HepG2 (cell line): ENCODE data around the gene NDC1.

ENCODE experiments used
- CTCF ChIP-seq: sonication (generic); formaldehyde crosslinking; IDR thresholded peaks from 2 replicates; pipeline ENCODE4 v1.5.0; 2020; ENCODE audit warnings: mild to moderate bottlenecking, missing genetic modification reagents, moderate library complexity
- MAFF ChIP-seq: IDR thresholded peaks from 2 replicates; pipeline ENCODE4 v1.6.1; 2011; ENCODE audit warnings: low read depth, low read length, improper control_type of control experiment
- POLR2A ChIP-seq, 2 experiments: IDR thresholded peaks; 2 replicates each; pipeline ENCODE4 v1.6.1; 2011; ENCODE audit warnings: low read depth in 2 of 2, low read length in 2 of 2, mild to moderate bottlenecking in 1 of 2, moderate library complexity in 1 of 2; ENCODE audit not compliant: insufficient read depth in 1 of 2
- PTBP1 ChIP-seq: fragments of 200-400 bp; formaldehyde crosslinking; IDR thresholded peaks from 2 replicates; pipeline ENCODE4 v1.6.1; 2018; ENCODE audit warnings: low read length, low read depth; ENCODE audit not compliant: poor library complexity, severe bottlenecking
- SRSF9 ChIP-seq: fragments of 200-400 bp; formaldehyde crosslinking; IDR thresholded peaks from 2 replicates; pipeline ENCODE4 v1.6.1; 2018; ENCODE audit warnings: borderline replicate concordance, mild to moderate bottlenecking, low read depth, low read length; ENCODE audit not compliant: insufficient read depth, poor library complexity, severe bottlenecking
- ZNF143 ChIP-seq: sonication (generic); formaldehyde crosslinking; IDR thresholded peaks from 2 replicates; pipeline ENCODE4 v1.4.0; 2020; ENCODE audit warnings: missing genetic modification reagents
- ZNF350 ChIP-seq: sonication (generic); formaldehyde crosslinking; IDR thresholded peaks from 2 replicates; pipeline ENCODE4 v1.4.0; 2020; ENCODE audit warnings: mild to moderate bottlenecking, low read depth, missing genetic modification reagents, borderline replicate concordance
- ZNF354B ChIP-seq: sonication (generic); formaldehyde crosslinking; IDR thresholded peaks from 2 replicates; pipeline ENCODE4 v1.8.0; 2022; ENCODE audit warnings: mild to moderate bottlenecking, missing genetic modification reagents
- TF ChIP-seq, protein P1 (sequence below): sonication (generic); formaldehyde crosslinking; IDR thresholded peaks from one replicate; pipeline ENCODE4 v1.5.1; 2020; ENCODE audit warnings: mild to moderate bottlenecking, missing genetic modification reagents; ENCODE audit errors: not compliant biosample characterization
- TF ChIP-seq, protein P2 (sequence below): sonication (generic); formaldehyde crosslinking; IDR thresholded peaks from 2 replicates; pipeline ENCODE4 v1.4.0; 2020; ENCODE audit warnings: low read depth, mild to moderate bottlenecking, missing genetic modification reagents
- TF ChIP-seq, protein P3 (sequence below): sonication (generic); formaldehyde crosslinking; IDR thresholded peaks from 2 replicates; pipeline ENCODE4 v1.4.0; 2020; ENCODE audit warnings: missing genetic modification reagents, mild to moderate bottlenecking, borderline replicate concordance

DNA sequence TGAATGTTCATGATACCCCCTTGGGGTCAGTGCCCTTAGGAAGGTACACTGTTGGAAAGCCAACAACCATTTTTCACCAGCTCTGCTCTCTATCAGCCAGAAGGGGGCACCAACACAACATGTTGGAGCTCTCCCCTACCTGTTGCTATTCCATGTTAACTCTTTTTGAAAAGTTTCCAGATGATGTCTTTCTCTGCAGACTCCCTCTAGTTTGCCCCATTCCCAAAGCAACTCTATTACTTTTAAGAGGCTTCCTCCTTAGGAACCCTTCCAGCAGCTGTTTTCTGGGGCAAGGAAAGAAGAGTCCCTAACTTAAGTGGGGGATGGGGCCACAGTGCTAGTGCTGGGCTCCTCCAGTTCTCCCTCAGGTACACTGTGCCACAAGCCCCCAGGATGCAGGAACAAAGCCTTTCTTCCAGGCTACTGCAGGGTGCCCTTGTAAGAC, 22.9 kb upstream of the NDC1 start:
- TF ChIP-seq PTBP1, result no peak
- TF ChIP-seq MAFF, result no peak
- TF ChIP-seq, protein P1, sequence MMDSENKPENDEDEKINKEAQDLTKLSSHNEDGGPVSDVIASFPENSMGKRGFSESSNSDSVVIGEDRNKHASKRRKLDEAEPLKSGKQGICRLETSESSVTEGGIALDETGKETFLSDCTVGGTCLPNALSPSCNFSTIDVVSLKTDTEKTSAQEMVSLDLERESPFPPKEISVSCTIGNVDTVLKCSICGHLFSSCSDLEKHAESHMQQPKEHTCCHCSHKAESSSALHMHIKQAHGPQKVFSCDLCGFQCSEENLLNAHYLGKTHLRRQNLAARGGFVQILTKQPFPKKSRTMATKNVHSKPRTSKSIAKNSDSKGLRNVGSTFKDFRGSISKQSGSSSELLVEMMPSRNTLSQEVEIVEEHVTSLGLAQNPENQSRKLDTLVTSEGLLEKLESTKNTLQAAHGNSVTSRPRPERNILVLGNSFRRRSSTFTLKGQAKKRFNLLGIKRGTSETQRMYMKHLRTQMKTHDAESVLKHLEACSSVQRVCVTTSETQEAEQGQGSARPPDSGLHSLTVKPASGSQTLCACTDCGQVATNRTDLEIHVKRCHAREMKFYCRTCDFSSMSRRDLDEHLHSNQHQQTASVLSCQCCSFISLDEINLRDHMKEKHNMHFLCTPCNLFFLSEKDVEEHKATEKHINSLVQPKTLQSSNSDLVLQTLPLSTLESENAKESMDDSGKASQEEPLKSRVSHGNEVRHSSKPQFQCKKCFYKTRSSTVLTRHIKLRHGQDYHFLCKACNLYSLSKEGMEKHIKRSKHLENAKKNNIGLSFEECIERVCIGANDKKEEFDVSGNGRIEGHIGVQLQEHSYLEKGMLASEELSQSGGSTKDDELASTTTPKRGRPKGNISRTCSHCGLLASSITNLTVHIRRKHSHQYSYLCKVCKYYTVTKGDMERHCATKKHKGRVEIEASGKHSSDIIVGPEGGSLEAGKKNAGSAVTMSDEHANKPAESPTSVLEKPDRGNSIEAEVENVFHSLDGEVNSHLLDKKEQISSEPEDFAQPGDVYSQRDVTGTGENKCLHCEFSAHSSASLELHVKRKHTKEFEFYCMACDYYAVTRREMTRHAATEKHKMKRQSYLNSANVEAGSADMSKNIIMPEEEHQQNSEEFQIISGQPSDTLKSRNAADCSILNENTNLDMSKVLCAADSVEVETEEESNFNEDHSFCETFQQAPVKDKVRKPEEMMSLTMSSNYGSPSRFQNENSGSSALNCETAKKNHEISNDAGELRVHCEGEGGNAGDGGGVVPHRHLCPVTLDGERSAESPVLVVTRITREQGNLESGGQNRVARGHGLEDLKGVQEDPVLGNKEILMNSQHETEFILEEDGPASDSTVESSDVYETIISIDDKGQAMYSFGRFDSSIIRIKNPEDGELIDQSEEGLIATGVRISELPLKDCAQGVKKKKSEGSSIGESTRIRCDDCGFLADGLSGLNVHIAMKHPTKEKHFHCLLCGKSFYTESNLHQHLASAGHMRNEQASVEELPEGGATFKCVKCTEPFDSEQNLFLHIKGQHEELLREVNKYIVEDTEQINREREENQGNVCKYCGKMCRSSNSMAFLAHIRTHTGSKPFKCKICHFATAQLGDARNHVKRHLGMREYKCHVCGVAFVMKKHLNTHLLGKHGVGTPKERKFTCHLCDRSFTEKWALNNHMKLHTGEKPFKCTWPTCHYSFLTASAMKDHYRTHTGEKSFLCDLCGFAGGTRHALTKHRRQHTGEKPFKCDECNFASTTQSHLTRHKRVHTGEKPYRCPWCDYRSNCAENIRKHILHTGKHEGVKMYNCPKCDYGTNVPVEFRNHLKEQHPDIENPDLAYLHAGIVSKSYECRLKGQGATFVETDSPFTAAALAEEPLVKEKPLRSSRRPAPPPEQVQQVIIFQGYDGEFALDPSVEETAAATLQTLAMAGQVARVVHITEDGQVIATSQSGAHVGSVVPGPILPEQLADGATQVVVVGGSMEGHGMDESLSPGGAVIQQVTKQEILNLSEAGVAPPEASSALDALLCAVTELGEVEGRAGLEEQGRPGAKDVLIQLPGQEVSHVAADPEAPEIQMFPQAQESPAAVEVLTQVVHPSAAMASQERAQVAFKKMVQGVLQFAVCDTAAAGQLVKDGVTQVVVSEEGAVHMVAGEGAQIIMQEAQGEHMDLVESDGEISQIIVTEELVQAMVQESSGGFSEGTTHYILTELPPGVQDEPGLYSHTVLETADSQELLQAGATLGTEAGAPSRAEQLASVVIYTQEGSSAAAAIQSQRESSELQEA (CRISPR knock-in tag), result no peak
- TF ChIP-seq ZNF350 (CRISPR knock-in tag), result no peak
- no peak for TF ChIP-seq POLR2A (IDR thresholded peaks at IDR 0.05; ENCODE audit: insufficient read depth in 1 of 2, low read depth in 2 of 2, low read length in 2 of 2)
- peak; percentile 90 for TF ChIP-seq CTCF (CRISPR knock-in tag)
- TF ChIP-seq ZNF354B (CRISPR knock-in tag), result no peak
- TF ChIP-seq, protein P2, sequence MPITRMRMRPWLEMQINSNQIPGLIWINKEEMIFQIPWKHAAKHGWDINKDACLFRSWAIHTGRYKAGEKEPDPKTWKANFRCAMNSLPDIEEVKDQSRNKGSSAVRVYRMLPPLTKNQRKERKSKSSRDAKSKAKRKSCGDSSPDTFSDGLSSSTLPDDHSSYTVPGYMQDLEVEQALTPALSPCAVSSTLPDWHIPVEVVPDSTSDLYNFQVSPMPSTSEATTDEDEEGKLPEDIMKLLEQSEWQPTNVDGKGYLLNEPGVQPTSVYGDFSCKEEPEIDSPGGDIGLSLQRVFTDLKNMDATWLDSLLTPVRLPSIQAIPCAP (CRISPR knock-in tag), result no peak
- TF ChIP-seq, protein P3, sequence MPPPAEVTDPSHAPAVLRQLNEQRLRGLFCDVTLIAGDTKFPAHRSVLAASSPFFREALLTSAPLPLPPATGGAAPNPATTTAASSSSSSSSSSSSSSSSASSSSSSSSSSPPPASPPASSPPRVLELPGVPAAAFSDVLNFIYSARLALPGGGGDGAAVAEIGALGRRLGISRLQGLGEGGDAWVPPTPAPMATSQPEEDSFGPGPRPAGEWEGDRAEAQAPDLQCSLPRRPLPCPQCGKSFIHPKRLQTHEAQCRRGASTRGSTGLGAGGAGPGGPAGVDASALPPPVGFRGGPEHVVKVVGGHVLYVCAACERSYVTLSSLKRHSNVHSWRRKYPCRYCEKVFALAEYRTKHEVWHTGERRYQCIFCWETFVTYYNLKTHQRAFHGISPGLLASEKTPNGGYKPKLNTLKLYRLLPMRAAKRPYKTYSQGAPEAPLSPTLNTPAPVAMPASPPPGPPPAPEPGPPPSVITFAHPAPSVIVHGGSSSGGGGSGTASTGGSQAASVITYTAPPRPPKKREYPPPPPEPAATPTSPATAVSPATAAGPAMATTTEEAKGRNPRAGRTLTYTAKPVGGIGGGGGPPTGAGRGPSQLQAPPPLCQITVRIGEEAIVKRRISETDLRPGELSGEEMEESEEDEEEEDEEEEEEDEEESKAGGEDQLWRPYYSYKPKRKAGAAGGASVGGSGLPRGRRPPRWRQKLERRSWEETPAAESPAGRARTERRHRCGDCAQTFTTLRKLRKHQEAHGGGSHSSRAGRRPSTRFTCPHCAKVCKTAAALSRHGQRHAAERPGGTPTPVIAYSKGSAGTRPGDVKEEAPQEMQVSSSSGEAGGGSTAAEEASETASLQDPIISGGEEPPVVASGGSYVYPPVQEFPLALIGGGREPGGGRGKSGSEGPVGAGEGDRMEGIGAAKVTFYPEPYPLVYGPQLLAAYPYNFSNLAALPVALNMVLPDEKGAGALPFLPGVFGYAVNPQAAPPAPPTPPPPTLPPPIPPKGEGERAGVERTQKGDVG (CRISPR knock-in tag), result no peak
- no peak for TF ChIP-seq SRSF9
- no peak for TF ChIP-seq ZNF143 (CRISPR knock-in tag)
